Measurements from ENCODE around the gene FAM200A.

DNA sequence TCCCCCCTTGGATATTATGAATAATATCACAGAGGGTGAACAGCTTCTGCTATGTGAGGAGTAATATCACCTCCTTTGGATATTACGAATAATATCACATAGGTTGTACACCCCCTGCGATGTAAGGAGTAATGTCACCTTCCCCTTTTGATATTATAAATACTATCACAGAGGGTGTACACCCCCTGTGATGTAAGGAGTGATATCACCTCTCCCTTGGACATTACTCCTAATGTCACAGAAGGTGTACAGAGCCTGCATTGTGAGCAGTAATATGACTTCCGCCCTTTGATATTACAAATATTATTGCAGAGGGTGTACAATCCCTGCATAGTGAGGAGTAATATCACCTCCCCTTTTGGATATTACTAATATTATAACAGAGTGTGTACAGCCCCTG is 37.0 kb upstream of the FAM200A start:
- TF ChIP-seq, protein P1, sequence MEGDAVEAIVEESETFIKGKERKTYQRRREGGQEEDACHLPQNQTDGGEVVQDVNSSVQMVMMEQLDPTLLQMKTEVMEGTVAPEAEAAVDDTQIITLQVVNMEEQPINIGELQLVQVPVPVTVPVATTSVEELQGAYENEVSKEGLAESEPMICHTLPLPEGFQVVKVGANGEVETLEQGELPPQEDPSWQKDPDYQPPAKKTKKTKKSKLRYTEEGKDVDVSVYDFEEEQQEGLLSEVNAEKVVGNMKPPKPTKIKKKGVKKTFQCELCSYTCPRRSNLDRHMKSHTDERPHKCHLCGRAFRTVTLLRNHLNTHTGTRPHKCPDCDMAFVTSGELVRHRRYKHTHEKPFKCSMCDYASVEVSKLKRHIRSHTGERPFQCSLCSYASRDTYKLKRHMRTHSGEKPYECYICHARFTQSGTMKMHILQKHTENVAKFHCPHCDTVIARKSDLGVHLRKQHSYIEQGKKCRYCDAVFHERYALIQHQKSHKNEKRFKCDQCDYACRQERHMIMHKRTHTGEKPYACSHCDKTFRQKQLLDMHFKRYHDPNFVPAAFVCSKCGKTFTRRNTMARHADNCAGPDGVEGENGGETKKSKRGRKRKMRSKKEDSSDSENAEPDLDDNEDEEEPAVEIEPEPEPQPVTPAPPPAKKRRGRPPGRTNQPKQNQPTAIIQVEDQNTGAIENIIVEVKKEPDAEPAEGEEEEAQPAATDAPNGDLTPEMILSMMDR (IDR thresholded peaks at IDR 0.05; ENCODE audit: control extremely low read depth in 1 of 3, insufficient read depth in 1 of 3, low read depth in 1 of 3, low read length in 3 of 3), result no peak
- TF ChIP-seq JUN (IDR thresholded peaks at IDR 0.05; ENCODE audit: low read depth, low read length) (no peak), EGR1 (IDR thresholded peaks at IDR 0.05; ENCODE audit: borderline replicate concordance, low read depth, low read length) (no peak)

Measured in H1 (cell line).